RWPE1 (cell line): ENCODE results near the gene C1orf122.

Experiments used
- CTCF ChIA-PET: fragments of 350-600 bp; sonication (Branson Sonifier 250); formaldehyde crosslinking; extraction: SDS; loops from one replicate; lab custom pipeline; 2021; lab: Yijun Ruan, JAX
- POLR2A ChIA-PET: fragments of 400-600 bp; formaldehyde crosslinking; extraction: SDS; loops from one replicate; lab custom pipeline; 2020; ENCODE audit warnings: antibody characterized with exemption; ENCODE audit not compliant: low non-redundant PET; lab: Yijun Ruan, JAX
- DNase-seq: peaks from one replicate; pipeline ENCODE4 v3.0.0; 2012; ENCODE audit warnings: low spot score
- H3K27ac ChIP-seq: fragments of 450-650 bp; 2 replicates; pipeline ENCODE4 v1.5.1; 2017
- TF ChIP-seq, protein P1 (sequence below): fragments of 450-650 bp; conservative IDR thresholded peaks from 2 replicates; pipeline ENCODE4 v1.5.1; 2017; ENCODE audit warnings: low read depth, mild to moderate bottlenecking

C1orf122 gene

DNA sequence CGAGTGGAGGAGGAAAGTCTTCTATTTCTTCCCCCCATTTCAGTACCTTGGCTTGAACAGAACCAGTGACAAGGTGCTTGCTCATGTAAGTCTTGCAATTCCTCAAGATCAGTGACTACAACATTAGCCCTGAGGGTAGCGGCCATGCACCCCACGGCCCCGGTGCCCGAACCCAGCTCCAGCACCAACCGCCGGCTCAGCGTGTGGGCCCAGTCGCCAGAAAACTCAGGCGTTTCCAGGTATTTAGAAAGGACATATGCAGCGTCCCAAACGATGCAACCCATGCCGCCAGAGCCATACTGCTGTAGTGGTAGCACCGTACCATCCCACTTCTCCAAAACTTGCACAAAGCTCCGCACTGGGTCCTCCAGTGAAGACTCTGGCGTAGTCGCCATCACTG lies 25.1 kb upstream of the C1orf122 start:
- TF ChIP-seq, protein P1, sequence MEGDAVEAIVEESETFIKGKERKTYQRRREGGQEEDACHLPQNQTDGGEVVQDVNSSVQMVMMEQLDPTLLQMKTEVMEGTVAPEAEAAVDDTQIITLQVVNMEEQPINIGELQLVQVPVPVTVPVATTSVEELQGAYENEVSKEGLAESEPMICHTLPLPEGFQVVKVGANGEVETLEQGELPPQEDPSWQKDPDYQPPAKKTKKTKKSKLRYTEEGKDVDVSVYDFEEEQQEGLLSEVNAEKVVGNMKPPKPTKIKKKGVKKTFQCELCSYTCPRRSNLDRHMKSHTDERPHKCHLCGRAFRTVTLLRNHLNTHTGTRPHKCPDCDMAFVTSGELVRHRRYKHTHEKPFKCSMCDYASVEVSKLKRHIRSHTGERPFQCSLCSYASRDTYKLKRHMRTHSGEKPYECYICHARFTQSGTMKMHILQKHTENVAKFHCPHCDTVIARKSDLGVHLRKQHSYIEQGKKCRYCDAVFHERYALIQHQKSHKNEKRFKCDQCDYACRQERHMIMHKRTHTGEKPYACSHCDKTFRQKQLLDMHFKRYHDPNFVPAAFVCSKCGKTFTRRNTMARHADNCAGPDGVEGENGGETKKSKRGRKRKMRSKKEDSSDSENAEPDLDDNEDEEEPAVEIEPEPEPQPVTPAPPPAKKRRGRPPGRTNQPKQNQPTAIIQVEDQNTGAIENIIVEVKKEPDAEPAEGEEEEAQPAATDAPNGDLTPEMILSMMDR, result no peak
- no peak overlapping the region for H3K27ac ChIP-seq
- CTCF ChIA-PET, result no interaction called here
- POLR2A ChIA-PET, result no interaction called here
- no peak for DNase-seq

DNA sequence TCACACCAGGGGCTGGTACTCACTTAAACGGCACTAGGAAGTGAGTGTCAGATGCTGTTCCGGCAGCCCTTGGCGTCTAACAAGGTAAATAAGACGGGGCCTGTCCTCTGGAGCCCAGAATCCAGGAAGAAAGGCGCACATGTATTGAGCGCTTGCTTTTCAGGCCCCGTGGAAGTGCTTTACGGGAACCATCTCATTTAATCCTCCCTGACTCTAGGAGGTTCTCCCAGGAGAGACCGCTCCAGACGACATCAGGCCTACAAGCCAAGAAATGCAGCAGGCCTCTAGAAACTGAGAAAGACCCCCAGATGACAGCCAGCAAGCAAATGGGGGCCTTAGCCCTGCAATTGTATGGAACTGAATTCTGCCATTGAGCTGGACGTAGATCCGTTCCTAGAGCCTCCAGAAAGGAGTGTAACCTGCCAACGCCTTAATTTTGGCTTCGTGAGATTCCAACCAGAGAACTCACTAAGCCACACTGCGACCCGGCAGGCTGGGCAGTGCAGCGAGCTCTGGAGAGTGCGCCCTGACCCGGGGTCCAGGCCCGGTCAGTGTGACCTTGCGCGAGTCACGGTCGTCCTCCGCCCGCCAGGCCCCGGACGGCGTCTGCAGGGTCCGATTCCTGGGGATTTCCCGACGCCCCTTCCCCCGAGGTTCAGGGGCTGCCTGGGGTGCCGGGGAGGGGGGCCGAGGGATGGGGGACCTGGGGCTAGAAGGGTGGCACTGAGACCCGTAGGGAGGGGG lies 14.5 kb upstream of the C1orf122 start:
- TF ChIP-seq, protein P1, result no peak
- POLR2A ChIA-PET, result no interaction called here
- no peak for DNase-seq
- H3K27ac ChIP-seq, result no peak overlapping the region; the same call in 1 of the 2 replicates
- CTCF ChIA-PET, result no interaction called here

DNA sequence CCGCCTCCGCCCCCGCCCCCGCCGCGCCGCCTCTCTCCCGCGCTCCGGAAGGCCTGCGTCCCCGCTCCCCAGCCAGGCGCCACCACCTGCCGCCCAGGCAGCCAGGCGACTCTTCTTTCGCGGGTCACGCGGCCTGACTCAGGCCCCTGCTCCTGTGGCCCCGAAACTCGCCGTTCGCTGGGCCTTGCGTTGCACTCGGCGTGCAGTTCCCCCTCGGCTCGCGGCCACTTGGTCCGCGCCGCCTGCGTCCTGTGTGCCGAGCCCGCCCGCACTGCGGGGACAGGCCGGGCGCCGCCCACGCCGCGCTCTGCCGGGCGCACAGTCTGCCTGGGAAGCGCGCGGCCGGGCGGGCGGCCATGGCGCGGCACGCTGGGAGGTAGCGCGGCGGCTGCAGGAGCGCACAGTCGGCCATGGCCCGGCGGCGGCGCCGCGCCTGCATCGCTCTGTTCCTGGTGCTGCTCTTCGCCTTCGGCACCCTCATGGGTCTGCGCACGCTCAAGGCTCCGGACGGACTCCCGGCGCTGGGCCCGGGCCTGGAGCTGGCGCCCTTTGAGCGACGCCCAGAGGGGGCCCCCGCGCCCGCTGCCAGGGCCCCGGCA lies 13.7 kb upstream of the C1orf122 start, which contains the start of gene MANEAL:
MANEAL (plus strand) TSS at position 75 of the 599 bp plus-strand sequence; CDS start at position 411, 336 bp downstream.
- no peak within 1 kb of the TSS; the same call in 1 of the 2 replicates for H3K27ac ChIP-seq
- CTCF ChIA-PET, result interaction anchor here (1.0 kb wide), 1 partner anchor 103 kb away, joined by 3 read pairs; a partner anchor contains a TSS
- TF ChIP-seq, protein P1, result no peak
- peak; percentile 53 for DNase-seq
- POLR2A ChIA-PET, result no interaction called here

DNA sequence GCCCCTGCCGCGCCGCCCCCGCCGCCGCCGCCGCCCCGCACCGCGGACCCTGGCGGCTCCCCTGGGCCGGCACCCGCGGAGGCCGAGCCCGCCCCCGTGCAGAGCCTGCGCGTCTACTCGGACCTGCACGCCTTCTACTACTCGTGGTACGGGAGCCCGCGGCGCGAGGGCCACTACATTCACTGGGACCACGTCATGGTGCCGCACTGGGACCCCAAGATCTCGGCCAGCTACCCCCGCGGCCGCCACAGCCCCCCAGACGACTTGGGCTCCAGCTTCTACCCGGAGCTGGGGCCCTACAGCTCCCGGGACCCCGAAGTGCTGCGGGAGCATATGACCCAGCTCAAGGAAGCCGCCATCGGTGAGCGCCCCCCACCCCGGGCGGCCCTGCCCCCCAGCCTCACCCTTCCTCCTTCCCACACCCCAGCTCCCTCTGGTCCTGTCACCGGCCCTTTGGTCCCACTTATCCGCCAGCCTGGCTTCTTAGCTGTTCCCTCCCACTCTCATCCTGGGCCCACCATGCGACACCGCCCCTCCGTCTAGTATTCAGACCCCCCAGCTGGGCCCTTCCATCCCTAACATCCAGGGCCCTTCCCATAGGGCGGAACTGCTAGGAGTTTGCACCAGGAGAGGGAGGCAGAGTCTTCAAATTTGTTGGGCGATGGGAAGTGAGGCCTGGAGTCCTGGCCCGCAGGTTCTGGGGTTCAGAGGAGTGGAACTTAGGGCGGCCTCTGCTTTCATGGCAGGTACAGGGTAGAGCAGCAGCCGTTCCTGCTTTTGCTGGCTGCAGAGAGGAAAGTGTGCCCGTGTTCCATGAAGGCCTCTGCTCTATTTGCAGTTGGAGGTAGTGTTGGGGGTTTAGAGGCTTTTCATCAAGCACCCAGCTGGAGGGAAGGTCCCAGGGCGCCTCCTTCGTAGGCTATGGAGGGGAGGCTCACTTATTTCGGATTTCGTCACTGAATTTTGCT lies 12.9 kb upstream of the C1orf122 start:
- CTCF ChIA-PET, result interaction anchor here (1.0 kb wide), 1 partner anchor 104 kb away, joined by 3 read pairs; a partner anchor contains a TSS
- POLR2A ChIA-PET, result no interaction called here

DNA sequence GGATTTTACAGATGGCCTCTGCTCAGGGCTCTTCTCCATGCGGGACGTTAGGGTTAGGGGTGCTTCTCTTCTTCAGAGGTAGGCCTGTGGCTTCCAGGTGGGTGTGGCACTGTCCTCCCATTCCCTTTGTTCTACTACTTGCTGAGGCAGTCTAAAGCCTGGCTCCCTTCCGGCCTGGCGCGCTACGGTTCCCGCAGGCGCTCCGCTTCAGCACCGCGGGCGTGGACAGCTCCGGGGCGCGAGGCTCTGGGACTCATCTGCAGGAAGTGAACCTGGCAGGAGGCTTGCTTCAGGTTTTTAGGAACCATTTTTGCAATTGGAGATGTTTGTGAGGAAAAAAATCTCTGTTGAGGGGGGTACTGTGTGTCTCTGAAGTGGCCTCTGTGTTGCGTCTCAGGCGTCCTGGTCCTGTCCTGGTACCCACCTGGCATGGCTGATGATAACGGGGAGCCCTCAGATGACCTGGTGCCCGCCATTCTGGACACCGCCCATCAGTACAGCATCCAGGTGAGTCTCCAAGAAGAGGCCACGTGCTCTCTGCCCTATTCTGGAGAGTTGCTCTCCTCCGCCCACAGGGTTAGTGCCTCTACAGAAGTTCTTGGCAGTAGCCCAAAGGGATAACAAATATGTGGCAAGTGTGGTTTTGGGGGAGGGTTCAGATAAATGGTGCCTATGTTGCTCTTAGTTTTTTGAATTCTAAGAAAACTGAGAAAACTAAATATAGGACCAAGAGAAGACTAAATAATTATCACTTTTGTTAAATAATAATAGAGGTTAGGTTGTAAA lies 12.1 kb upstream of the C1orf122 start:
- ChIA-PET CTCF (no interaction called here), POLR2A (no interaction called here)
- peak; percentile 61 for DNase-seq
- H3K27ac ChIP-seq, result no peak overlapping the region
- TF ChIP-seq, protein P1, result no peak

More for the DNA sequence above, 12.9 kb upstream of the C1orf122 start:
- TF ChIP-seq, protein P1, result no peak
- no peak overlapping the region for H3K27ac ChIP-seq
- no peak for DNase-seq
